ENCODE measurements around the gene LRRC26. TPM values are rescaled to one million over a fixed set of nuclear protein-coding genes. Genes with fewer than 3 reads are reported as not detected.

Gene LRRC26, protein sequence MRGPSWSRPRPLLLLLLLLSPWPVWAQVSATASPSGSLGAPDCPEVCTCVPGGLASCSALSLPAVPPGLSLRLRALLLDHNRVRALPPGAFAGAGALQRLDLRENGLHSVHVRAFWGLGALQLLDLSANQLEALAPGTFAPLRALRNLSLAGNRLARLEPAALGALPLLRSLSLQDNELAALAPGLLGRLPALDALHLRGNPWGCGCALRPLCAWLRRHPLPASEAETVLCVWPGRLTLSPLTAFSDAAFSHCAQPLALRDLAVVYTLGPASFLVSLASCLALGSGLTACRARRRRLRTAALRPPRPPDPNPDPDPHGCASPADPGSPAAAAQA
- not detected in 2 replicates for total RNA-seq

DNA sequence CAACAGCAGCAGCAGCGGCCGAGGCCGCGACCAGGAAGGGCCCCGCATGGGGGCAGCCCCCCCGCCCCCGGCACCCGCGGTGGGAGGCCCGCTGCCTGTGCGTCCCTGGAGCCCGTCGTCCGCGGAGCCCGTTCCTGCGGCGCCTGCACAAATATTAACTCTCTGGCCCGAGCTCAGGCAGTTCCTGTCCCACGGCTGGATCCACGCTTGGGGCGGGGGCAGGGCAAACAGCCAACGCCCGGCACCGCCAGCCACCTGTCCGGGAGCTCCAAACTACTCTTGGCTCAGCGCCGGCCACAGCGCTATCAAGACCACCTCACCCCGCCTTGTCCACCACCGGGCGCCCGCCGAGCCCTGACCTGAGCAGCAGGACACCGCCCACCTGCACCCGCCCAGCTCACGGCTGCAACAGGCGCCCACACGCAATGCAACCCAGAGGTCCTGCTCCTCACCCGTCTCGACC, at the start of gene LRRC26:
LRRC26 (minus strand) TSS at position 156 of the 463 bp plus-strand sequence; CDS start at position 48, 108 bp downstream.

DNA sequence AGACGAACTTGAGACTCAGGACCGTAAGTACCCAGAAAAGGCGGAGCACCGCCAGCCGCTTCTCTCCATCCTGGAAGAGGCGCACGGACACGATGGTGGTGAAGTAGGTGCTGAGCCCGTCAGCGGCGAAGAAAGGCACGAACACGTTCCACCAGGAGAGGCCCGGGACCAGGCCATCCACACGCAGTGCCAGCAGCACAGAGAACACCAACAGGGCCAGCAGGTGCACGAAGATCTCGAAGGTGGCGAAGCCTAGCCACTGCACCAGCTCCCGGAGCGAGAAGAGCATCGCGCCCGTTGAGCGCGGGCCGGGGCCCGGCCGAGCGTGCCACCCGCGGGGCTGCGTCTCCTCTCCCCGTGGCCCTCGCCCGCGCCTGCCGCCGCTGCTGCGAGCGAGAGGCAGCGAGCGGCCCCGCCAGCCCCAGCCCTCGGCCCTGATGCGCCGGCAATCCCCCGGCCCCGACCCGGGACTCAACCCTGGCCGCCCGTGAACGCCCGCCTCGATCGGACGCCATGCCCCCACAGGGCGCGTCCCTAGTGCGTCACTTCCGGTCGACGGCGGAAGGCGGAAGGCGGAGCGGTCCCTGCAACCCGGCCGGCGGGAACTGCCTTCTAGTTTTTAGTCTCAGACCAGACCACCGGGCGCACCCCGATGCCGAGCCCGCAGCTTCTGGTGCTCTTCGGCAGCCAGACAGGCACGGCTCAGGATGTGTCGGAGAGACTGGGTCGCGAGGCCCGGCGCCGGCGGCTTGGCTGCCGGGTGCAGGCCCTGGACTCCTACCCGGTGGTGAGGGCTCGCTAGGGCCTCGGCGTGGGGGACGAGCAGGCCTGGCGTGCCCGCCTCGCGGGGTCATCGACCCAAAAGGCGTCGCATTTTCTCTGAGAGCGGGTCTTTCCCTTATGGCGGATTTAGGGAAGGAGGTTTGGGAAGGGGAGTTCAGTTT, 35.5 kb upstream of the LRRC26 start, which contains the start of the genes NDOR1 and TMEM203:
NDOR1 (plus strand) TSS at position 575 of the 944 bp plus-strand sequence; CDS start at position 653, 78 bp downstream.
TMEM203 (minus strand) TSS at position 523 of the 944 bp plus-strand sequence; CDS start at position 289, 234 bp downstream.

DNA sequence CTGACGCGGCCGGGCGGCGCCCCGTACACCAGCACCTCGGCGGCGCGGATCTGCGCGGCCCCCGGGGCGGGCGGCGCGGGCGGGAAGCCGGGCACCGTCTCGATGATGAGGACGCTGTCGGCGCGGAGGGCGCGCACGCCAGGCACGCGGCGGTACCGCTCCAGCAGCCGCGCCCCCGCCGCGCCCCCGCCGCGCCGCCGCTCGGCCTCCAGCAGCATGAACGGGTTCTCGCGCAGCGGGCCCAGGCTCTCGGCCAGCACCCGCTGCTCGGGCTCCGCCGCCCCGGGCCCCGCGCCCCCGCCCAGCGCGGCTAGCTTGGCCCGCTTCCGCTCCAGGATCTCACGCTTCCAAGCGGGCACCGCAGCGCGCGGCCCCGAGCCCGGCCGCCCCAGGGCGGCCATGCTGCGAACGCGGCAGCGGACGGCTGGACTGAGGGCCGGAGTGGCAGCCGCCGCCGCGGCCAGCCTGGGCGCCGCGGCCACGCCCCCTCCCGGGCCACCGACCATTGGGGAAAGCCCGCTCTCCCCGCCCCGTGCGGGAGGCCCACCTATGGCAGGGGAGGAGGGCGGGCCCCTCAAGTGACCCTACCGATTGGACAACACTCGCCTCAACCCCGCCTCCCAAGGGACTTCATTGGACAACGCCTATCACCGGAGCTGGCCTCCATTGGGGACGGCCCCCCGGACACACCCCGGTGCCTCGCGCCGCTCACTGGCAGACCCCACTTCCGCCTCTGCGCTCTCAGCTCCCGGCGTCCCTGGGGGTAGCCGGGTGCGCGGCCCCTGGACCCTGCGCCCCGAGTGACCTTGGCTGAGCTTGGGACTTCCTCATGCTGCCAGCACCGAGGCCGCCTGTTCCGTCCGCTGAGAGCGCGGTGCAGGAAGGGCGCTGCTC, 30.7 kb upstream of the LRRC26 start, which contains the start of gene TPRN:
TPRN (minus strand) TSS at position 431 of the 894 bp plus-strand sequence; CDS start at position 401, 30 bp downstream.

DNA sequence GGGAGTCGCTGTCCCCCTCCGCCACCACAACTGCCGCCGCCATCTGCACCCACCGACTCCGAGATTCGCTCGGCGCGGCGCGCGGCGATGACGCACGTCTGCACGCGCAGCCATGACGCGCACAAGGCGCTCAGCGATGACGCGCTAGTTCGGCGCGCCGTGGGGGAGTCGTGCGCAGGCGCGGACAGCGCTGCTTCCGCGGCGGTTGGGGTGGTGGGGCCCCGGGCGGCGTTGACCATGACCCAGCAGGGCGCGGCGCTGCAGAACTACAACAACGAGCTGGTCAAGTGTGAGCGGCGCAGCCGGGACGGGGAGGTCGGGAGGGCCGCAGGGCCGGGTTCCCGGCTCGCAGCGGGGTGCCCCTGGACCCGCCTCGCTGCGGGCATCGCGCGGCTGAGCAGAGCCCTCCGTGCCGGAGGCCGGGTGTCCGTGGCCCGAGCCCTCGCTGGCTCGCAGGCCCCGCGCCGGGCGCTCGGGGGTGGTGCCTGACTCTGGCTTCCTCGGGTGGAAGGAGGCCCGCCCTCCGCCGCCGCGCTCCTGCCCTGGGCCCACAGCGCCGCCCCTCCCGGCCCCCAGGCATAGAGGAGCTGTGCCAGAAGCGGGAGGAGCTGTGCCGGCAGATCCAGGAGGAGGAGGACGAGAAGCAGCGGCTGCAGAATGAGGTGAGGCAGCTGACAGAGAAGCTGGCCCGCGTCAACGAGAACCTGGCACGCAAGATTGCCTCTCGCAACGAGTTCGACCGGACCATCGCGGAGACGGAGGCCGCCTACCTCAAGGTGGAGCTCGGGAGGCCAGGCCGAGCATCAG, 18.8 kb upstream of the LRRC26 start, which contains the start of the genes ANAPC2 and SSNA1:
ANAPC2 (minus strand) TSS at position 71 of the 807 bp plus-strand sequence; CDS start at position 43, 28 bp downstream.
SSNA1 (plus strand) TSS at position 187 of the 807 bp plus-strand sequence; CDS start at position 238, 51 bp downstream.

DNA sequence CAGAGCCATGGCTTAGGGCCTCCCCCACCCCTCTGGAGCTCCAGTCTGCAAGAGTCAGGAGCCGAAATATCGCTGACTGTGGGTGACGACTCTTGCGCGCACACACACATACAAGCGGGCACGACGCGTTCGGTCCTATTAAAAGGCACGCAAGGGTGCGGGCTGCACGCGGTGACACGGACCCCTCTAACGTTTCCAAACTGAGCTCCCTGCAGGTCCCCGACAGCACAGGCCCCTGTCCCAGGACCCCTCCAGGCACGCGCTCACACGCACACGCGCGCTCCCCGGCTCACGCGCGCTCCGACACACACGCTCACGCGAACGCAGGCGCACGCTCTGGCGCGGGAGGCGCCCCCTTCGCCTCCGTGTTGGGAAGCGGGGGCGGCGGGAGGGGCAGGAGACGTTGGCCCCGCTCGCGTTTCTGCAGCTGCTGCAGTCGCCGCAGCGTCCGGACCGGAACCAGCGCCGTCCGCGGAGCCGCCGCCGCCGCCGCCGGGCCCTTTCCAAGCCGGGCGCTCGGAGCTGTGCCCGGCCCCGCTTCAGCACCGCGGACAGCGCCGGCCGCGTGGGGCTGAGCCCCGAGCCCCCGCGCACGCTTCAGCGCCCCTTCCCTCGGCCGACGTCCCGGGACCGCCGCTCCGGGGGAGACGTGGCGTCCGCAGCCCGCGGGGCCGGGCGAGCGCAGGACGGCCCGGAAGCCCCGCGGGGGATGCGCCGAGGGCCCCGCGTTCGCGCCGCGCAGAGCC, 31.0 kb downstream of the LRRC26 start, which contains the start of gene GRIN1:
GRIN1 (plus strand) TSS at position 433 of the 746 bp plus-strand sequence. CDS start 333 bp downstream, outside the sequence.

Other genes with a start within 250 kb of the LRRC26 start
- 164 and 216 TPM in 2 replicates for gene FBXW5, start 225.3 kb downstream of the LRRC26 start, total RNA-seq
- 0.72 and 0.79 TPM in 2 replicates for gene C8G, start 224.8 kb downstream of the LRRC26 start, total RNA-seq
- gene LCN12, start 217.8 kb downstream of the LRRC26 start, total RNA-seq: 0.20 TPM in 1 of 2 replicates, not detected in the other
- 11.1 and 66.1 TPM in 2 replicates for gene PTGDS, start 192.5 kb downstream of the LRRC26 start, total RNA-seq
- gene LCNL1, start 187.1 kb downstream of the LRRC26 start, total RNA-seq: 0.50 and 1.1 TPM in 2 replicates
- gene PAXX, start 177.6 kb downstream of the LRRC26 start, total RNA-seq: 8.0 and 11.2 TPM in 2 replicates
- 2.0 and 2.9 TPM in 2 replicates for gene CLIC3, start 173.5 kb downstream of the LRRC26 start, total RNA-seq
- 81.1 and 129 TPM in 2 replicates for gene ABCA2, start 141.8 kb downstream of the LRRC26 start, total RNA-seq
- not detected in 2 replicates for gene FUT7, start 138.0 kb downstream of the LRRC26 start, total RNA-seq
- gene NPDC1, start 123.9 kb downstream of the LRRC26 start, total RNA-seq: 21.6 and 66.1 TPM in 2 replicates
- gene ENTPD2, start 116.0 kb downstream of the LRRC26 start, total RNA-seq: not detected in 2 replicates
- gene SAPCD2, start 99.5 kb downstream of the LRRC26 start, total RNA-seq: 2.7 and 3.7 TPM in 2 replicates
- gene UAP1L1, start 92.5 kb downstream of the LRRC26 start, total RNA-seq: 20.3 and 38.3 TPM in 2 replicates
- 153 and 203 TPM in 2 replicates for gene MAN1B1, start 83.1 kb downstream of the LRRC26 start, total RNA-seq
- gene DPP7, start 55.3 kb downstream of the LRRC26 start, total RNA-seq: 82.9 and 145 TPM in 2 replicates
- gene GRIN1, start 30.9 kb downstream of the LRRC26 start, total RNA-seq: 0.10 TPM in 1 of 2 replicates, not detected in the other
- gene TMEM210, start 2.0 kb upstream of the LRRC26 start, total RNA-seq: not detected in 2 replicates
- 24.6 and 33.7 TPM in 2 replicates for gene ANAPC2, start 18.5 kb upstream of the LRRC26 start, total RNA-seq
- 42.6 and 53.3 TPM in 2 replicates for gene SSNA1, start 18.6 kb upstream of the LRRC26 start, total RNA-seq
- gene TPRN, start 30.7 kb upstream of the LRRC26 start, total RNA-seq: 6.1 and 9.5 TPM in 2 replicates
- gene TMEM203, start 35.6 kb upstream of the LRRC26 start, total RNA-seq: 36.8 and 39.2 TPM in 2 replicates
- 4.5 and 6.3 TPM in 2 replicates for gene NDOR1, start 35.6 kb upstream of the LRRC26 start, total RNA-seq
- gene RNF208, start 52.2 kb upstream of the LRRC26 start, total RNA-seq: 1.2 and 2.8 TPM in 2 replicates
- gene CYSRT1, start 55.1 kb upstream of the LRRC26 start, total RNA-seq: 0.33 and 0.66 TPM in 2 replicates
- 0.07 TPM in 1 of 2 replicates, not detected in the other for gene RNF224, start 57.5 kb upstream of the LRRC26 start, total RNA-seq
- gene SLC34A3, start 60.9 kb upstream of the LRRC26 start, total RNA-seq: not detected in 2 replicates
- gene TUBB4B, start 71.2 kb upstream of the LRRC26 start, total RNA-seq: 145 and 163 TPM in 2 replicates
- not detected in 2 replicates for gene STPG3, start 81.2 kb upstream of the LRRC26 start, total RNA-seq
- gene NELFB, start 85.3 kb upstream of the LRRC26 start, total RNA-seq: 59.5 and 64.4 TPM in 2 replicates
- gene TOR4A, start 107.7 kb upstream of the LRRC26 start, total RNA-seq: 19.7 and 47.4 TPM in 2 replicates
- gene NRARP, start 132.2 kb upstream of the LRRC26 start, total RNA-seq: 0.13 and 0.20 TPM in 2 replicates